GM12874 (cell line): ENCODE measurements around the gene RBMS3.

Experiments
- TF ChIP-seq, protein P1 (sequence below): IDR thresholded peaks from 2 replicates; pipeline ENCODE4 v1.5.1; 2011; ENCODE audit warnings: low read depth, mild to moderate bottlenecking, control low read depth, low read length, moderate library complexity; ENCODE audit not compliant: insufficient read depth

The RBMS3 gene

GRCh38 chr3:29976871-29977270 is 696.0 kb downstream of the RBMS3 start:
- TF ChIP-seq, protein P1, sequence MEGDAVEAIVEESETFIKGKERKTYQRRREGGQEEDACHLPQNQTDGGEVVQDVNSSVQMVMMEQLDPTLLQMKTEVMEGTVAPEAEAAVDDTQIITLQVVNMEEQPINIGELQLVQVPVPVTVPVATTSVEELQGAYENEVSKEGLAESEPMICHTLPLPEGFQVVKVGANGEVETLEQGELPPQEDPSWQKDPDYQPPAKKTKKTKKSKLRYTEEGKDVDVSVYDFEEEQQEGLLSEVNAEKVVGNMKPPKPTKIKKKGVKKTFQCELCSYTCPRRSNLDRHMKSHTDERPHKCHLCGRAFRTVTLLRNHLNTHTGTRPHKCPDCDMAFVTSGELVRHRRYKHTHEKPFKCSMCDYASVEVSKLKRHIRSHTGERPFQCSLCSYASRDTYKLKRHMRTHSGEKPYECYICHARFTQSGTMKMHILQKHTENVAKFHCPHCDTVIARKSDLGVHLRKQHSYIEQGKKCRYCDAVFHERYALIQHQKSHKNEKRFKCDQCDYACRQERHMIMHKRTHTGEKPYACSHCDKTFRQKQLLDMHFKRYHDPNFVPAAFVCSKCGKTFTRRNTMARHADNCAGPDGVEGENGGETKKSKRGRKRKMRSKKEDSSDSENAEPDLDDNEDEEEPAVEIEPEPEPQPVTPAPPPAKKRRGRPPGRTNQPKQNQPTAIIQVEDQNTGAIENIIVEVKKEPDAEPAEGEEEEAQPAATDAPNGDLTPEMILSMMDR = no peak

- TF ChIP-seq, protein P1 = no peak
These were observed 696.5 kb downstream of the RBMS3 start for GRCh38 chr3:29977360-29977759.

- TF ChIP-seq, protein P1 = no peak
These were observed 697.2 kb downstream of the RBMS3 start for GRCh38 chr3:29978036-29978435.

DNA sequence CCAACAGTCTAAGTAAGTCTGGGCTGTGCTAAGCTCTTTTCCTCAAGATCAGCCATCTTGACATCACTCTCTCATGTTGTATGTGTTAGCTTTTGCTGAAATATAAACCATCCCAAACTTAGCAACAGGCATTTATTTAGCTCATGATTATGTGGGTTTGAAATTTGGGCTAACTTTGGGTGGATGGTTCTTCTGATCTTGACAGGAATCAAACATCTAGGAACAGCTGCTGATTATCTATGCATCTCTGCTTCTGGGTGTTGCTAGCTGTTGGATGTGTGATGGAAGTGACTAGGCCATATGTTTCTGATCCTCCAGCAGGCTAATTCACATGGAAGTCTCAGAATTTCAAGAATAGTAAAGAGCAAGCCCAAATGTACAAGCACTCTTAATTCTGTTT is 710.3 kb downstream of the RBMS3 start:
- TF ChIP-seq, protein P1 = no peak

DNA sequence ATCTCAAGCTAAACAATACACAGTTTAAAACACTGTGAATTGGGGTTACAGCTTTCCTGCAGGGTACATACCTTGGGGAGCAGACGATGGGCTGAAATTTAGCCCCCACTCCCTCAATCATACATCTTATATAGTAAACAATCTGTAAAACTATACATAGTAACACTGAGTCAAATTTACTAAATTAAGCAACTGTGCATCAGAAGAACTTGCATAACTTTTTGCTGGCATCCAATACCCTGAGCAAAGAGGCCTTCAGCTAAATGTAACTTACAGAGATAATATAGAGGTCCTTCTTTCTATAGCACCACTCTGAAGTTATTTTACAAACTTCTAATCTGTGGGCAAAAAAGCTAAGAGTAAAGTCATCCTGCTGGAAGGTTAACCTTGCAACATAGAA is 721.9 kb downstream of the RBMS3 start:
- TF ChIP-seq, protein P1 = no peak

- TF ChIP-seq, protein P1 = no peak
These were observed 722.9 kb downstream of the RBMS3 start for GRCh38 chr3:30003741-30004140.

DNA sequence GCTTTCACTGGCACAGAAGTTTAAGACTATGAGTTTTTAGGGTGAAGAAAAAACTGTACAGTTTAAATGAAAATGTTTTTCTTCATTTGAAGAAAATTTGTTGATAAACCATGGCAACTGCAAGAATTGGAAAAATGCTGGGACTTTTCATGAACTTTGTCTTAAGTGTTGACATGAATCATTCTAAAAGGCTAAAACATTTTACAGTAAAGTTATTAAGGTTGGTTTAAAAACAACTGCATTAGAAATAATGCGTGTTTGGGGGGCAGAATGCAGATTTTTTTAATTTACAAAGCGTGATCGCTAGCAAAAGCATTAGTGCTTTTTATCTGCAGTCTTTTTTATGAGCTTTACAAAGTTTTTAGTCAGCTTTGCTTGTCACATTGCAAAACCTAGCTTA is 723.6 kb downstream of the RBMS3 start:
- TF ChIP-seq, protein P1 = no peak

GRCh38 chr3:30006111-30006510 is 725.2 kb downstream of the RBMS3 start:
- TF ChIP-seq, protein P1 = no peak
